Transverse colon (tissue), 4 donors: ENCODE data around the gene ITGA8. TPM values are rescaled to one million over a fixed set of nuclear protein-coding genes. Genes with fewer than 3 reads are reported as not detected.
"Not testable (repeated sequence)": the region's sequence is repeated elsewhere in the genome, so short reads cannot be mapped to it uniquely, and the experiment has no call there.

ENCODE experiments used
- DNase-seq: peaks from one replicate; pipeline ENCODE4 v3.0.0-alpha.2; 2019
- H3K27ac ChIP-seq, 4 donors: fragments of 200-600 bp; sonication (generic); 2 replicates each; pipeline ENCODE4 v1.5.1; 2016 to 2018; ENCODE audit warnings: inconsistent platforms in 4 of 4
- H3K27me3 ChIP-seq: fragments of 200-600 bp; sonication (generic); 2 replicates; pipeline ENCODE4 v1.5.1; 2017; ENCODE audit warnings: inconsistent platforms
- H3K36me3 ChIP-seq, 4 donors: fragments of 200-600 bp; sonication (generic); 2 replicates each; pipeline ENCODE4 v1.5.1; 2017 to 2019; ENCODE audit warnings: inconsistent platforms in 4 of 4
- H3K4me1 ChIP-seq, 4 donors: fragments of 200-600 bp; sonication (generic); 2 replicates each; pipeline ENCODE4 v1.5.1; 2017 to 2020; ENCODE audit warnings: inconsistent platforms in 4 of 4
- H3K4me3 ChIP-seq, 4 donors: fragments of 200-600 bp; sonication (generic); 1 replicate in 1 of 4; 2 replicates in 3 of 4; pipeline versions ENCODE4 v1.5.1 to v1.6.1; 2017 to 2019; ENCODE audit warnings: inconsistent platforms in 4 of 4
- H3K9me3 ChIP-seq, 2 donors: fragments of 200-600 bp; sonication (generic); 2 replicates each; pipeline ENCODE4 v1.5.1; 2017 to 2019; ENCODE audit warnings: inconsistent platforms in 2 of 2
- EP300 ChIP-seq: sonication (generic); formaldehyde crosslinking; IDR thresholded peaks from one replicate; pipeline ENCODE4 v1.6.1; 2017; ENCODE audit warnings: antibody characterized with exemption, low read depth
- POLR2A ChIP-seq: fragments of 450-650 bp; IDR thresholded peaks from one replicate; pipeline ENCODE4 v1.6.1; 2016; ENCODE audit warnings: antibody characterized with exemption, mild to moderate bottlenecking, moderate library complexity
- POLR2AphosphoS5 ChIP-seq, 3 donors: sonication (generic); formaldehyde crosslinking; IDR thresholded peaks; one replicate each; pipeline ENCODE4 v1.6.1; 2016; ENCODE audit warnings: antibody characterized with exemption in 3 of 3
- WGBS, 2 donors: methylation state at CpG; one replicate each; pipeline ENCODE4 v1.1.5; 2018; ENCODE audit warnings: low coverage in 1 of 2; 5-methylcytosine and 5-hydroxymethylcytosine counted together
- in situ Hi-C, 4 donors: fragments of 200-750 bp; cut with MboI; loops; one replicate each; pipeline versions ENCODE4 v1.15.0 to v1.15.1; 2017; ENCODE audit warnings: low sequenced_read_pairs in 3 of 4, low pct_ligation_motif_present in 1 of 4, low pct_unique_long_range_greater_than_20kb in 1 of 4
- intact Hi-C: fragments of 100-400 bp; cut with DNase I; formaldehyde crosslinking; loops from one replicate; pipeline ENCODE4 v1.15.1; 2023; ENCODE audit warnings: low total_unique reads
- total RNA-seq, 4 donors: library from RNA; depleted of rRNA; stranded (reverse); fragments of >200 nt; gene quantifications; one replicate each; pipeline ENCODE4 v1.1.0, GENCODE V29; 2016
- TF ChIP-seq, protein P1 (sequence below), 5 experiments: fragments of 200-600 bp in 3 of 5; fragments of 450-650 bp in 2 of 5; sonication (generic) in 3 of 5; IDR thresholded peaks; 1 replicate in 2 of 5; 2 replicates in 3 of 5; pipeline ENCODE4 v1.5.1; 2016 to 2017; ENCODE audit warnings: antibody characterized with exemption in 5 of 5, inconsistent platforms in 3 of 5, mild to moderate bottlenecking in 2 of 5, moderate library complexity in 1 of 5

Gene ITGA8
- total RNA-seq, 4 donors from 2014 or later = 1.4 to 4.9 (median 3.3) TPM; not detected in 1

DNA sequence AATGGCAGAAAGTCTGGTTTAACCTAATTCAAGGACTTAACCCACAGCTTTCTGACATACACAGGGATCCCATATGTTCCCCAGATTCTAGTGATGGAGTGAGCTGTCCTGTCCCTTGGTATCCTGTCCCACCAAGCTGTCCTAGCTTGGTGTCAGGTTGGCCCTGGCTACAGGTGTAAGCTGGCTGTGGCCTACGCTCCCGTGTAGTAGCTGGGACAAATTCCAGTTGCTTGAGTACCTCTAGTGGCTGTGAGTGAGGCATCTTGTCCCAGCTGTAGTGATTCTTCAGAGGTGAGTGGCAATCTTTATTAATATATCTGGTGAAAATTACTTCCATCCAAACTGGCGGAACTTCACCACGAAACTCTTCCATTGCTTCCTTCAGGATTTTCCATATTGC is 243.4 kb downstream of the ITGA8 start:
- Histone ChIP-seq H3K27ac (no peak overlapping the region), H3K9me3 (no peaks in the 10 kb centered on the region), H3K27me3 (no peaks in the 10 kb centered on the region), H3K4me1 (peaks cover 0 to 13% (median 8%) of the 10 kb centered on the region in 4 donors), H3K4me3 (no peak overlapping the region), H3K36me3 (no peaks in the 10 kb centered on the region)
- 72 to 100% methylated on average over 2 to 4 of the region's 4 CpGs for WGBS, 2 donors
- intact Hi-C loops = no loop called here
- TF ChIP-seq EP300 = no peak
- no peak for TF ChIP-seq POLR2A
- TF ChIP-seq POLR2AphosphoS5 (IDR thresholded peaks at IDR 0.05) = no peak
- in situ Hi-C loops = no loop called here
- DNase-seq = peak; percentile 26

GRCh38 chr10:15475439-15475838 is 244.3 kb downstream of the ITGA8 start:
- DNase-seq, H3K27ac ChIP-seq, intact Hi-C loops, H3K36me3 ChIP-seq, H3K4me3 ChIP-seq, H3K9me3 ChIP-seq, in situ Hi-C loops, H3K27me3 ChIP-seq: not testable (repeated sequence)
- peaks cover 0 to 13% (median 8%) of the 10 kb centered on the region in 4 donors for H3K4me1 ChIP-seq

GRCh38 chr10:15474671-15475070 is 245.1 kb downstream of the ITGA8 start:
- in situ Hi-C loops (no loop called here), intact Hi-C loops (no loop called here)

GRCh38 chr10:15473396-15473767 is 246.3 kb downstream of the ITGA8 start:
- in situ Hi-C loops = no loop called here
- H3K4me1 ChIP-seq = peaks cover 0 to 9% (median 3%) of the 10 kb centered on the region in 4 donors

More at GRCh38 chr10:15474671-15475070, 245.1 kb downstream of the ITGA8 start:
- Histone ChIP-seq H3K36me3 (no peaks in the 10 kb centered on the region), H3K4me1 (peaks cover 0 to 13% (median 8%) of the 10 kb centered on the region in 4 donors), H3K27ac (no peak overlapping the region), H3K9me3 (no peaks in the 10 kb centered on the region), H3K4me3 (no peak overlapping the region), H3K27me3 (no peaks in the 10 kb centered on the region)
- TF ChIP-seq POLR2AphosphoS5 (IDR thresholded peaks at IDR 0.05) (no peak), EP300 (no peak), POLR2A (no peak)
- TF ChIP-seq, protein P1, sequence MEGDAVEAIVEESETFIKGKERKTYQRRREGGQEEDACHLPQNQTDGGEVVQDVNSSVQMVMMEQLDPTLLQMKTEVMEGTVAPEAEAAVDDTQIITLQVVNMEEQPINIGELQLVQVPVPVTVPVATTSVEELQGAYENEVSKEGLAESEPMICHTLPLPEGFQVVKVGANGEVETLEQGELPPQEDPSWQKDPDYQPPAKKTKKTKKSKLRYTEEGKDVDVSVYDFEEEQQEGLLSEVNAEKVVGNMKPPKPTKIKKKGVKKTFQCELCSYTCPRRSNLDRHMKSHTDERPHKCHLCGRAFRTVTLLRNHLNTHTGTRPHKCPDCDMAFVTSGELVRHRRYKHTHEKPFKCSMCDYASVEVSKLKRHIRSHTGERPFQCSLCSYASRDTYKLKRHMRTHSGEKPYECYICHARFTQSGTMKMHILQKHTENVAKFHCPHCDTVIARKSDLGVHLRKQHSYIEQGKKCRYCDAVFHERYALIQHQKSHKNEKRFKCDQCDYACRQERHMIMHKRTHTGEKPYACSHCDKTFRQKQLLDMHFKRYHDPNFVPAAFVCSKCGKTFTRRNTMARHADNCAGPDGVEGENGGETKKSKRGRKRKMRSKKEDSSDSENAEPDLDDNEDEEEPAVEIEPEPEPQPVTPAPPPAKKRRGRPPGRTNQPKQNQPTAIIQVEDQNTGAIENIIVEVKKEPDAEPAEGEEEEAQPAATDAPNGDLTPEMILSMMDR (IDR thresholded peaks at IDR 0.05) = no peak
- no peak for DNase-seq
- 63 to 82% methylated on average over 2 of the region's 2 CpGs for WGBS, 2 donors

DNA sequence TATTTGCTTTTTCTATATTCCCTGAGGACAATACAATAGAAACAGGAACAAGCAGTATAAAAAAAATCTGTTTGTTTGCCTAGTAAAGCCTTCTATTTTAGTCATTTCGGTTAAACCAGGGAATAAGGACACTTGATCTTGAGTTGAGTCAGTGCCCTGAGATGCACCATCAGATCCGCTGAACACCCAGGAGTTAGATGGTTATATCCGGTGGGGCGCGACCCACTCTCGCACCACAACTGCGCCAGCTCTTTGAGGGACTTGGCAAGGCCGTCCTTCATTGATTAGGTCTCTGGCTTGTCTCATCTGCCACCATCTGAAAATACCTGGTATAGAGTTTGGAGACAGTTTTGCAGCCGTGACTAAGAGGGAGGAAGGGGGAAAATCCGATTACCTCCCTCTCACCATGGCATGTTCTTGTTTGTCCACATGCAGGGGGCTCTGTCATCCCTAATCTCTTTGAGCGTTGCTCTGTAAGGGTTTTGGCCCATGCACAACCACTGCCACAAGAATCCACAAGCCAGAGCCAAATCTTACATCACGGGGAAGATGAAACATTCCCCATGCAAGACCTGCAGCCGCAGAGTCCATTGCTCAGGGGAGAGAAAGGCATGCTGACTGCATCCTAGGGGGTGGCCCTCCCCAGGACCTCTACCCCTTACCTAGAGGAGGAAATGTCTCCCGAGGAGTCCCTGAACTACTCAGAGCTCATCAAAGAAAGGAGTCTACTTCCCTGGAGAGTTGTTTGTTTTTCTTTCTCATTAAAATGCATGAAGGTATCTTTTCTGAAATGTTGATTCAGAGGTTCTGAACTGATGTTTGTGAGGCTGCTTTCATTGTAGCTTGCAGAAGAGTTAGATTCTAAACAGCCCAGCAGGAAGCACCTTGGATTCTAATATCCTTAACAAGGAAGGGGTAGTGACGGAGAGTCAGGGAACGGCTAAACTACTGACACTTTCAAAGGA is 247.0 kb downstream of the ITGA8 start:
- TF ChIP-seq POLR2AphosphoS5 (IDR thresholded peaks at IDR 0.05) (no peak), POLR2A (no peak), EP300 (no peak)
- TF ChIP-seq, protein P1 (IDR thresholded peaks at IDR 0.05) = no peak
- no peak for DNase-seq

More at GRCh38 chr10:15473396-15473767, 246.3 kb downstream of the ITGA8 start:
- Histone ChIP-seq H3K9me3 (no peaks in the 10 kb centered on the region), H3K27me3 (no peaks in the 10 kb centered on the region), H3K36me3 (no peaks in the 10 kb centered on the region), H3K4me3 (no peak overlapping the region), H3K27ac (no peak overlapping the region)
- TF ChIP-seq EP300 (no peak), POLR2AphosphoS5 (IDR thresholded peaks at IDR 0.05) (no peak), POLR2A (no peak)
- TF ChIP-seq, protein P1 (IDR thresholded peaks at IDR 0.05) = no peak
- DNase-seq = no peak
- 46 to 66% methylated on average over 5 of the region's 5 CpGs for WGBS, 2 donors
- intact Hi-C loops = no loop called here

More for the DNA sequence above, 247.0 kb downstream of the ITGA8 start:
- intact Hi-C loops = no loop called here
- Histone ChIP-seq H3K9me3 (no peaks in the 10 kb centered on the region), H3K4me3 (no peak overlapping the region), H3K4me1 (peaks cover 0 to 9% (median 0%) of the 10 kb centered on the region in 4 donors), H3K27ac (peak overlapping the region in 1 of 4 donors; percentile 12), H3K27me3 (no peaks in the 10 kb centered on the region), H3K36me3 (no peaks in the 10 kb centered on the region)
- in situ Hi-C loops = no loop called here
- 65 to 82% methylated on average over 14 to 16 of the region's 16 CpGs for WGBS, 2 donors
